Lung (tissue), 12 donors: ENCODE data around the gene RABGAP1L. TPM values are rescaled to one million over a fixed set of nuclear protein-coding genes. Genes with fewer than 3 reads are reported as not detected.

ENCODE experiments used
- ATAC-seq: fragments of 200-7000 bp; cut with Tn5 transposase; one replicate; pipeline ENCODE4 v1.9.1; 2020; ENCODE audit warnings: moderate number of reproducible peaks; ENCODE audit not compliant: insufficient read depth, low FRiP score
- DNase-seq, 3 donors: peaks; one replicate each; pipeline ENCODE4 v3.0.0-alpha.2; 2013 to 2017
- H3K27ac ChIP-seq, 2 donors: one replicate each; pipeline ENCODE4 v1.5.1; 2013; ENCODE audit warnings: mild to moderate bottlenecking in 2 of 2, moderate library complexity in 2 of 2, control low read depth in 1 of 2, inconsistent platforms in 1 of 2, low read depth in 1 of 2, low read length in 1 of 2
- H3K27me3 ChIP-seq, 3 donors: one replicate each; pipeline ENCODE4 v1.5.1; 2013; ENCODE audit warnings: low read length in 2 of 3; ENCODE audit not compliant: control insufficient read depth in 3 of 3, insufficient read depth in 3 of 3
- H3K36me3 ChIP-seq, 4 donors: one replicate each; pipeline ENCODE4 v1.5.1; 2013; ENCODE audit warnings: low read length in 4 of 4, mild to moderate bottlenecking in 1 of 4, moderate library complexity in 1 of 4; ENCODE audit not compliant: control insufficient read depth in 4 of 4, insufficient read depth in 4 of 4
- H3K4me1 ChIP-seq, 5 donors: one replicate each; pipeline ENCODE4 v1.5.1; 2013; ENCODE audit warnings: low read length in 5 of 5, mild to moderate bottlenecking in 2 of 5, moderate library complexity in 1 of 5; ENCODE audit not compliant: control insufficient read depth in 5 of 5, insufficient read depth in 5 of 5
- H3K4me3 ChIP-seq: one replicate; pipeline ENCODE4 v1.5.1; 2013; ENCODE audit warnings: mild to moderate bottlenecking, control low read depth, moderate library complexity
- H3K9ac ChIP-seq, 2 donors: one replicate each; pipeline ENCODE4 v1.5.1; 2013; ENCODE audit warnings: low read length in 2 of 2, control low read depth in 1 of 2; ENCODE audit not compliant: insufficient read depth in 1 of 2
- H3K9me3 ChIP-seq, 4 donors: one replicate each; pipeline ENCODE4 v1.5.1; 2013; ENCODE audit warnings: low read length in 3 of 4, mild to moderate bottlenecking in 1 of 4, moderate library complexity in 1 of 4; ENCODE audit not compliant: control insufficient read depth in 4 of 4, insufficient read depth in 3 of 4
- WGBS, 2 donors: extraction: QIAGEN DNeasy Blood & Tissue Kit; methylation state at CpG; one replicate each; pipeline ENCODE4 v1.1.7; 2013; 5-methylcytosine and 5-hydroxymethylcytosine counted together
- polyA plus RNA-seq, 2 donors: library from polyadenylated mRNA; stranded (reverse); fragments of 200-250 nt; gene quantifications; one replicate each; pipeline ENCODE4 v1.2.1, GENCODE V29; 2013
- total RNA-seq, 2 donors: library from RNA; depleted of rRNA in 1 of 2; stranded (reverse); fragments of >200 nt in 1 of 2; gene quantifications; one replicate each; pipeline ENCODE4 v1.2.1, GENCODE V29; 2014 to 2021
- TF ChIP-seq, protein P1 (sequence below): IDR thresholded peaks from 2 replicates; pipeline ENCODE4 v1.5.1; 2012; ENCODE audit warnings: mild to moderate bottlenecking; ENCODE audit errors: control extremely low read depth, extremely low read depth
- donor health status: control.
- donor health status: control.
- donor health status: Bipolar disorder and iron deficiency.
- donor health status: healthy.
- donor health status: DM: yes; HTN: yes; CAD: no.

The RABGAP1L gene
- total and polyA plus RNA-seq, 4 donors, result 16.0 to 123 (median 44.5) TPM

DNA sequence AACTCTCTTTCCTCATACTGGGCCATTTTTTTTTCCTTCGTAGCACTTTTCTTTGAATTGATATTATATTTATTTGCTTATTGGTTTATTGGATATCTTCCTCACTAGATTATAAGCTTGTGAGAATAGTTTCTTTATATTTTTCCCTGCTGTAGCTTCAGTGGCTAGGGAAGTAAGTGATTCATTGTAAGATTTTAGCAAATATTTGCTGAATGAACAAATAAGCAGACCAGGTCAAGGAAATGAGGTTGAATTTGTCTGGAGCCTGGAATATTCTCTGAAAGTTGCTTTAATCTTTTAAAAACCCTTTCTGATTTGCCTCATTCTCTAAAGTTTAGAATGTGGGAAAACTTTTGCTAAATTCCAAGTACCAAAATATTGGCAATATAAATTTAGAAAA, 80.2 kb downstream of the RABGAP1L start:
- peaks cover 0 to 6% (median 0%) of the 10 kb centered on the region in 5 donors for H3K4me1 ChIP-seq
- H3K9ac ChIP-seq, result no peak overlapping the region
- ATAC-seq (no peak), DNase-seq (no peak)
- no peak overlapping the region for H3K4me3 ChIP-seq
- H3K9me3 ChIP-seq, result no peaks in the 10 kb centered on the region
- H3K27me3 ChIP-seq, result no peaks in the 10 kb centered on the region
- H3K36me3 ChIP-seq, result peaks cover 0 to 8% (median 2%) of the 10 kb centered on the region in 4 donors
- H3K27ac ChIP-seq, result no peak overlapping the region
- TF ChIP-seq, protein P1, sequence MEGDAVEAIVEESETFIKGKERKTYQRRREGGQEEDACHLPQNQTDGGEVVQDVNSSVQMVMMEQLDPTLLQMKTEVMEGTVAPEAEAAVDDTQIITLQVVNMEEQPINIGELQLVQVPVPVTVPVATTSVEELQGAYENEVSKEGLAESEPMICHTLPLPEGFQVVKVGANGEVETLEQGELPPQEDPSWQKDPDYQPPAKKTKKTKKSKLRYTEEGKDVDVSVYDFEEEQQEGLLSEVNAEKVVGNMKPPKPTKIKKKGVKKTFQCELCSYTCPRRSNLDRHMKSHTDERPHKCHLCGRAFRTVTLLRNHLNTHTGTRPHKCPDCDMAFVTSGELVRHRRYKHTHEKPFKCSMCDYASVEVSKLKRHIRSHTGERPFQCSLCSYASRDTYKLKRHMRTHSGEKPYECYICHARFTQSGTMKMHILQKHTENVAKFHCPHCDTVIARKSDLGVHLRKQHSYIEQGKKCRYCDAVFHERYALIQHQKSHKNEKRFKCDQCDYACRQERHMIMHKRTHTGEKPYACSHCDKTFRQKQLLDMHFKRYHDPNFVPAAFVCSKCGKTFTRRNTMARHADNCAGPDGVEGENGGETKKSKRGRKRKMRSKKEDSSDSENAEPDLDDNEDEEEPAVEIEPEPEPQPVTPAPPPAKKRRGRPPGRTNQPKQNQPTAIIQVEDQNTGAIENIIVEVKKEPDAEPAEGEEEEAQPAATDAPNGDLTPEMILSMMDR, result no peak
- 92 to 98% methylated on average over 1 of the region's 1 CpG for WGBS, 2 donors

DNA sequence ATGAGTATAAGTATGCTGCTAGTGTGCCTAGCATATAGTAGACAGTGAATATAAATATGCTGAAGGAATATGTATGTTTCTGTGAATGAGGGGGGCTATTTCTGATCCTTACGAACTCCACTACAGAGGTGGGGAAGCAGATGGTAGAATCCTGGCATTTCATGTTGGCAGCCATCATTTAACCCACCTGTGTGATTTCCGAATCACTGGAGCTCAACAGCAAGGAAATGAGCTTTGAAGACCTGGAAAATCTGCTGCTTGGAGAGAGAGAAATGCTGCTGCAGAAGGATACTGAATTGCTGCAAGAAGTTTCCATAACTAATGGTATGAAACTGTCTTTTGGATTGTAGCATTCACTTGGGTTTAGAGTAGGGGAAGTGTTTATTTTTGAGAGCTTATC, 83.5 kb downstream of the RABGAP1L start:
- H3K4me3 ChIP-seq, result no peak overlapping the region

DNA sequence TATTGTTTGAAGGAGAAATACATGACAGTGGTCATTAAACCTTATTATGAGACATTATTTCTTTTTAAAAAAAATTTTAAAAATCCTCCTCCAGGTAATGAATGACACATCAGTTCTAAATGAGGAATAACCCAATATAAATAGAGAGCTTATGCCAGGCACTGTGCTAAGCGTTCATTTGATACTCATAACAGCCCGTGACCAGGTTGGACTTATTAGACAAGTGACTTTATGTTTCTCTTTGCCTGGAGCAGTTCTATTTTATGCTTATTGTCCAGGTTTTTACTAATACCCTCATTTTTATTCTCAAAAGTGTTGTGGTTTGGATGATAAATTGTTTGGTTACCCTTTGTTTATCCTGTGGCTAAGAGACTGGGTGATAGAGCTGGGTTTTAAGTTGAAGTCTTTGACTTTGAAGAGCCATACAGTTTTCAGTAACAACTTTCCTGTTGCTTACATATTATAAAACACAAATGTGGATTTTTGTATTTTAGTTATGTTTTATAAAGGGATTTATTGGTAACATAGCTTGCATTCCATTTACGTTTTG, 84.2 kb downstream of the RABGAP1L start:
- Histone ChIP-seq H3K9ac (no peak overlapping the region), H3K36me3 (peaks cover 0 to 12% (median 4%) of the 10 kb centered on the region in 4 donors), H3K27ac (no peak overlapping the region), H3K9me3 (no peaks in the 10 kb centered on the region), H3K27me3 (no peaks in the 10 kb centered on the region), H3K4me3 (no peak overlapping the region), H3K4me1 (peaks cover 0 to 6% (median 0%) of the 10 kb centered on the region in 5 donors)
- WGBS, 2 donors, result 78 to 82% methylated on average over 3 of the region's 3 CpGs
- ATAC-seq (no peak), DNase-seq (no peak)
- TF ChIP-seq, protein P1, result no peak

More for the DNA sequence above, 83.5 kb downstream of the RABGAP1L start:
- Histone ChIP-seq H3K9me3 (no peaks in the 10 kb centered on the region), H3K27ac (no peak overlapping the region), H3K9ac (no peak overlapping the region), H3K27me3 (no peaks in the 10 kb centered on the region), H3K4me1 (peaks cover 0 to 6% (median 0%) of the 10 kb centered on the region in 5 donors), H3K36me3 (peaks cover 0 to 12% (median 4%) of the 10 kb centered on the region in 4 donors)
- no peak for ATAC-seq
- TF ChIP-seq, protein P1, result no peak
- DNase-seq, result no peak
- 95 to 99% methylated on average over 2 of the region's 2 CpGs for WGBS, 2 donors

DNA sequence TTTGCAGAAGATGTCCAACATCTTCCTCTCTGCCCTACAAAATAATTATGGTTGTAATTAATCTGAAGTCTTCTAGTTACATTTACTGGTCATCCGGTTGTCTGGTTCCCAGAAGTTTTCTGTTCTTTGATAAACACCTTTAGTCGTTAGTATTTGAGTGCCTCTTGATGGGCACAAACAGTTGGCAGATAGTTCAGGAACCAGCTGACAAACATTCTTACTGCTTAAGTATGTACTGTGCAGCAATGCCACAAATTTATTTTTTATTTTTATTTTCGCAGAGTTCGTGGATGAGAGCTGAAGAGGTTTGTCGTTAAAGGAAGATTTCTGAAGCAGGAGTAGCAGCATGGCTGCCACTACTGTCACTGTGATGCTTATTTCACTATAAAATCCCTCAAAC, 84.7 kb downstream of the RABGAP1L start:
- Histone ChIP-seq H3K27ac (no peak overlapping the region), H3K36me3 (peaks cover 0 to 12% (median 4%) of the 10 kb centered on the region in 4 donors), H3K9me3 (no peaks in the 10 kb centered on the region), H3K4me3 (no peak overlapping the region), H3K27me3 (no peaks in the 10 kb centered on the region), H3K9ac (no peak overlapping the region), H3K4me1 (peaks cover 0 to 6% (median 0%) of the 10 kb centered on the region in 5 donors)
- TF ChIP-seq, protein P1, result no peak
- DNase-seq (no peak), ATAC-seq (no peak)
- 74 to 86% methylated on average over 5 of the region's 5 CpGs for WGBS, 2 donors
